NCI-H1436 treated with DMSO at 0.1 percent for 48 hours (cell line): Measurements from ENCODE around the gene CCDC89.
A peak's percentile ranks its signal among the peaks of the same experiment; 100 is the strongest.

Experiments used
- DNase-seq: peaks from one replicate; lab custom pipeline; 2025; lab: John Stamatoyannopoulos, UW

Gene CCDC89

GRCh38 chr11:85652786-85653447 is 33.1 kb downstream of the CCDC89 start:
- DNase-seq: no peak

GRCh38 chr11:85651118-85651517 is 34.9 kb downstream of the CCDC89 start:
- no peak for DNase-seq

DNA sequence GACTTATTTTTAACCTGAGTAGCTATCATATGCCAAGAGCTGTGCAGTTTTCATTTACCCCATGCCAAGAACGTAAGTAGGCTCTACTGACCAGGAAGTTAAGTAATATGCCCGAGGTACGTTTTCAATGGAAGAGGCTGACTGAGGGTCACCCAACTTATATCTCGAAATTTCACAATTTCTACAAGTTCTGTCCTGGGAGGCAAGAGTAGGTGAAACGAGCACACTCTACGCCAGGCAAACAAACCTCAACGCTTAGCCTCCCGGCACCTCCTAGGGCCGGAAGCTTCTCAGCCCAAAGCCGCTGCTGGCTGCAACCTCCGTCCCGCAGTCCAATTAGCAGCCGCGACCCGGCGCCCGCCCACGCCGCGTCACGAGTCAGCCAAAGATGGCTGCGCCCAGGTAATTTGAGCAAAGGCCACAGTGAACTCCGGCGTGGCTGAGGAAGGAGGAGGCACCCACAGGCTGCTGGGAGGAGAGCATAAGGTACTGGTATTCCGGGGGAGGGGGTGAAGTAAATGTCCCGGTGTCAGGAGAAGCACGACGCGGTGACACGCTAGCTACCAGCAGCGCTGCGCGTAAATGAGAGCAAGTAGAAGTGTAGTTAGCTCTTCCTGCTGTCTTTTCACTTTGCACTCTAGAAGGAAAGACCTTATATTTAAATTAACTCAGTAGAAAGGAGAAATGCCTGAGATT is 38.2 kb downstream of the CCDC89 start, which contains the start of gene TMEM126A:
TSS of gene TMEM126A (plus strand) at position 364 of the 696 bp plus-strand sequence. CDS start 2,289 bp downstream, outside the sequence.
- DNase-seq: peak; percentile 49

DNA sequence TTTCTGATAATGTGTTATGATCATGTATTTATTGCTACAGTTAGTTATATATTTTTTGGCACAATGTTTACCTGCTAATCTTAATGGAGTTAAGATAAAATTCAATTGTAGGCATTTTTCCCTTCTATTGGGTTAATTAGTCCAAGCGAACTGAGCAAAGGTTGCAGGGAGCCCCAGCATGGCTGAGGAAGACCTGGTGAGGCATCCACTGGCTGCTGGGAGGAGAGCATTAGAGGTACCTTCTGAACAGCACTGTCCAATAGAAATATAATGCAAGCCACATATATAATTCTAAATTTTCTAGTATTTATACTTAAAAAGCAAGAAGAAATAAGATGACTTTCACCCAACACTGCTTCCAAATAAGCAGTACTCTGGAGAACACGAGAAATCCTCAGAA is 38.9 kb downstream of the CCDC89 start:
- no peak for DNase-seq

GRCh38 chr11:85643191-85643614 is 42.8 kb downstream of the CCDC89 start:
- DNase-seq: no peak

- DNase-seq: no peak
These were observed 51.2 kb downstream of the CCDC89 start for GRCh38 chr11:85634747-85635146.
